Left forelimb (tissue), 1 donor: ENCODE measurements around the gene CKAP2L.

ENCODE experiments used
- DNase-seq: peaks from one replicate; pipeline ENCODE4 v3.0.0-alpha.2; 2018; ENCODE audit warnings: low spot score

CKAP2L gene

GRCh38 chr2:112791693-112792230, 27.4 kb upstream of the CKAP2L start:
- DNase-seq: no peak

GRCh38 chr2:112791019-112791418, 26.6 kb upstream of the CKAP2L start:
- no peak for DNase-seq

GRCh38 chr2:112790305-112790704, 25.9 kb upstream of the CKAP2L start:
- no peak for DNase-seq

- DNase-seq: no peak
These were observed 24.8 kb upstream of the CKAP2L start for GRCh38 chr2:112789186-112789585.

- DNase-seq: no peak
These were observed 24.2 kb upstream of the CKAP2L start for GRCh38 chr2:112788653-112789052.

DNA sequence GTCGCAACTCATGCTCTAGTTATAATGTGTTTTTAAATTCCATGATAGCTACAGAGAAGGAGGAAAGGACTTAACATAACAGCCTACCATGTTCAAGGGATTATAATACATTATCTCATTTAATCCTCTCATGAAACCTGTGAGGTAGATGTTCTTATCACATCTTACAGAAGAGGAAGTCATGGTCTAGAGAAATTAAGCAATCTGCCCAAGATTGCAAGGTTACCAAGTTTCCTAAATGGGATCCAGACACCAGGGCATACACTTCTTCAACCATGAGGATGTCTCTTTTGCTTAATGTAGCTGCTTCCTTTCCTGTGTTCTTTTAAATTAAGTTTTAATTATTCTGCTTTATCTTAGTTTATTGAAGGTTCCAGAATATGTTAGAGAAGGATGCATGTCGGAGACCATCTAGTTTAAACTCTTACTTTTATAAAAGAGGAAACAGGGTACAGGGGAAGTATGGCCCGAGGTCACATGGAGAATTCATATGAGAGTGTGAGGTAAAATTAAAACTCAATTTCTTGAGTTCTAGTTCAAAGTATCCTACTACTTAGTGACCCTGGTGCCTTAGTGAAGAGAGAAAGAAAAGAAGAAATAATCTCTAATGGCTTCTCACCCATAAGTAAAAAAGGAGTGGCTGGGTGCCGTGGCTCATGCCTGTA, 23.5 kb upstream of the CKAP2L start:
- no peak for DNase-seq

GRCh38 chr2:112787294-112787693, 22.9 kb upstream of the CKAP2L start:
- DNase-seq: no peak

DNA sequence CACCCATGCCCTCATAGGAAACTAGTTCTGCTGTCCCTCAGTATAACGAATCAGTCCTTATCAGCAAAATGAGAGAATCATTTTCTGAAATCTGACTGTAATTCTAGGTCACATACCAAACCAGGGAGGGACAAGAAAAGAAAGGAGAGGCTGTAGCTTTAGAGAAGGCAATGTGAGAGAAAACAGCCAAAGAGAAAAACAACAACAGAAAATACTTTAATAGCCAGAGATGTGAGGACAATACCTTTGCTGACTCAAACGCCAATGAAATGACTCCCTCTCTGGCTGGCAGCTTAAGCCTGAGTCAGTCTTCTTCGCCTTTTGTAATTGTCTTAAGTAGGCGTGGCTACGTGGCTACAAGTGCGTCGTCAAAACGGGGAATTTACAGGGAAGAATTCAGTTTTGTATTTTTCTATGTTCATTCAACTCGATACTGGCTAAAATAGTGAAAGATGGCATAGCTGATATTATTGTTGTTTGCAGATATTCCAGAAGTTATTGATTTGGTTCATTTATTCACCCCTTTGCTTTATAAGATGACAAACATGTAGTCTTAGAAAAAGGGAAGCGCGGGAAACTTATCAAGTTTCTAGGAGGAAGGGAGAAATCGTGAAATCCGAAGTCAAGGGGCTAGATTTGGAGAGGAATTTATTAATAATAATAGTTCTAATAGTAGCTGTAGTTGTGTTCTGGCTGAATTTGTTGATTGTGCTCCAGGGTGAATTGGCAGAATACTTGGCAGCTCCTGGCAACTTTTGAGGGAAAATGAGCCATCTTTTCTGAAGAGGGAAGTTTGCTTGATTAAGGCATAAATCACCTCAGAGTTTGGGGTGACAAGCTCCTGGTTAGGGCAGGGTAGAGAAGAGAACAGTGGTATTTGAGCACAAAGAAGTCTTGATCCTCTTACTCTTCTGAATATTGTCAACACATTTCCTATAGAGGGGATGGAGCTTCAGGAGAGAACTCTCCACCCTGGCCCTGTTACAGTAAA, 20.1 kb upstream of the CKAP2L start, which contains the start of gene IL1A:
Gene IL1A (minus strand): TSS at position 295 of the 991 bp plus-strand sequence. CDS start 723 bp downstream, outside the sequence.
- no peak for DNase-seq

DNA sequence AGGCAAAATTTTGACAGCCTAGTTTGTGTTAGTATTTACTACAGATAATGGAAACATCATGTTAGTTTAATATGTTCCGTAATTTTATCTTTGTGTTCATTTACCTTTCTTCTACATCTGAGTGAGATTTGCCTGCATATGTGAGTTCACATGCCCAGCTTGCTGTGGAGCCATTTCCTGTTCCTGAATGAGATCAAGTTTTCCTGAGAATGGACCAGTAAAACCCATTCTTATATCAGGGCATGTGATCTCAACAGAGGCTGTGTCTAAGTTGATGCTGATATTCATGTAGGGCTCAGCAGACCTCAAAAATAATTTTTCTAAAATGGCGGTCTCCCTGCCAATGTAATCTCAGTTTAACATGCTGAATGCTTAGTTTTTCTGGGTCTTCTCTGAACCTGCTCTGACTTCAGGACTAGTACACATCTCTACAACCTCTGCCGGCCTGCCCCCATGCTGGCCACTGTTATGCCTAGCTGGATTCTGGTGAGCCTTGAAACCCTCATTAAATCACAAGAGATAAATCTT, 18.8 kb upstream of the CKAP2L start:
- no peak for DNase-seq

- no peak for DNase-seq
These were observed 17.9 kb upstream of the CKAP2L start for GRCh38 chr2:112782234-112782799.

GRCh38 chr2:112779598-112779997, 15.2 kb upstream of the CKAP2L start:
- no peak for DNase-seq

GRCh38 chr2:112777036-112777435, 12.6 kb upstream of the CKAP2L start:
- no peak for DNase-seq

DNA sequence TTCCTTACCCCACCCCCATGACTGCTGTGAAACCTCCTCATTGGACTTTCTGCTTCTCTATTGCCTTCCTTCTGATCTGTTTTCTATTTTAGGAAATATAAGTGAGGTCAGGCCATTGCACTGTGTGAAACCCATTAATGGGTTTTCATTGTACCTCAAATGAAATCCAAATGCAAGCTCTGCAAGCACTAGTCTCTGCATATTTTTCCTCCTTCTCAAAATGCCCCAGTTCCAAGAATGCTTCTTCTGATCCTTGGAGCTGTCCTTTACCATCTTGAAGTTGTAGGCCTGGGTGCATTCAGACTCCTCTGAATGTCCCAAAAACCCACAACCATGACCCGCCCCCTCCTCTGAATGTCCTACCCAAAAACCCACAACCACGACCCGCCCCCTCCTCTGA, 11.7 kb upstream of the CKAP2L start:
- DNase-seq: no peak

DNA sequence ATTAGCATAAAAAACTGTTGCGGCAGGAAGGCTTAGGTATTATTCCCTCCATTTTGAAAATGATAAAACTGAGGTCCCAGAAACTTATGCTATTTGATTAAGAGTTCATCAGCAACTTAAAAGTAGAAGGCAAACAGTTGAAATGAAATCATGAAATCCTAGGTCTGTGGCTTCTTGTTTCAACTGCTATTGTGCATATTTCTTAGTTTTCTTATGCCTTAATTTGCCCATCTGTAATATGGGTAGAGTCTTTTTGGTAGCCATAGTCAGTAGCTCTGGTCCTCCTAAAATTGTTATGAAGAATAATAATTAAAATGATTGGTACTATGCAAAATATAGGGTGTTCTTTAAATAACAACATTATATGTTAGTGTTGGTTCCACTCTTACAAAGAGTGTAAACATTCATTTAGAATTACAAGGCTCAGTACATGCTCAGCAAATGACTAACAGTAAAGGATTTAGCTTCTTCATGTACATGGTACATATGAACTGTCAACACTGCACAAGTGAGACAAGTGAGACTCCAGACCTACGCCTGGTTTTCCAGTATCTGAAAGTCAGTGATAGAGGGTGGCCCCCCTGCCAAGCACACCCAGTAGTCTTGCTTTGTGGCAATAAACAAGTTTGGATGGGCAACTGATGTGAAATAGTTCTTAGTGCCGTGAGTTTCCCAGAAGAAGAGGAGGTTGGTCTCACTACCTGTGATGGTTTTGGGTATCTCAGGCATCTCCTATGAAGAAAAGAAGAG, 10.3 kb upstream of the CKAP2L start:
- DNase-seq: no peak

DNA sequence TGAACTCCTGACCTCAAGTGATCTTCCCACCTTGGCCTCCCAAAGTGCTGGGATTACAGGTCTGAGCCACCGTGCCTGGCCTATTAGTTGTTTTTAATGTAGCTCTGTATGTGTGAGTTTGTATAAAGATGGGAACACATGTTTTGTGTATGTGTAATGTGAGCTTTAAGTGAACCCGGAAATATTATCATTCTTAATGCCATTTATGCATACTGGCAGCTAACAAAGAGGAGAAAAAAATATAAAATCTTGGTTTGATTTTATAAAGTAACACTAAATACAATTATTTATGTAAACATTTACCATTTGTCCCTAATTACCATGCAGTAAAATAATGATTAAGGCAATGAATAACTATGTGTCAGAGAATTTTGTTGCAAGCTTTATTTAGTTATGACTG, 9.1 kb upstream of the CKAP2L start:
- DNase-seq: no peak

GRCh38 chr2:112772911-112773475, 8.6 kb upstream of the CKAP2L start:
- no peak for DNase-seq

- no peak for DNase-seq
These were observed 7.9 kb upstream of the CKAP2L start for GRCh38 chr2:112772322-112772721.

DNA sequence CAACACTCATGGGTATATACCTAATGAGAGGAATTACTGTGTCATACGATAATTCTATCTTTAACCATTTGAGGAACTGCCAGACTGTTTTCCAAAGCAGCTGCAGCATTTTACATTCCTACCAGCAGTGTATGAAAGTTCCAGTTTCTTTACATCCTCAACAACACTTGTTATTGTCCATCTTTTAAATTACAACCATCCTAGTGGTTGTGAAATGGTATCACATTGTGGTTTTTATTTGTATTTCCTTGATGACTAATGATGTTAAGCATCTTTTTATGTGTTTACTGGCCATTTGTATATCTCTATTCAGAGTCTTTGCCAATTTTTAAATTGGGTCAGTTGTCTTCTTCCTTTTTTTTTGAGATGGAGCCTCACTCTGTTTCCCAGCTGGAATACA, 4.0 kb upstream of the CKAP2L start:
- no peak for DNase-seq

DNA sequence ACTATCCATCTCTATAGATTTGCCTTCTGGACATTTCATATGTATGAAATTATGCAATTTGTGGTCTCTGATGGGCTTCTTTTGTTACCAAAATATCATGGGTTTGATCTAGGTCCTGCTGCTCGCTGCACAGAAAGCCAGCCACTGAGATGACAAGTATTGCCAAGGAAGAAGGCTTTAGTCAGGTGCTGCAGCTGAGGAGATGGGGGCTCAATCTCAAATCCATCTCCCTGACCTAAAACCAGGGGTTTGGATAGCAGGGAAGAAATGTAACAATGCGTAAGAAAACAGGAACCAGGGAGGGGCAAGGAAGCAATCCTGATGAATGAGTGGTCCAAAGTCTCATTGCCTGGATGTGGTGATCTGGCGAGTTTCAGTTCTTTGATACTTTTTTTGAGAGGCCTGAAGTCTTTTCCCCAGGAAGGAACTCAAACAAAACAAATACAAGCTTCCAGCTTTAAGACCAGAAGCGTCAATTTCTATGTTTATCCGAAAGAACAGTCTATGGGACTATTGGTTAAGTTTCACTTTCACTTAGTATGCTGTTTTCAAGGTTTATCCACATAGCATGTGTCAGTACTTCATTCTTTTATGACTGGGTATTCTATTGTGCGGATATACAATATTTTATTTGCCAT, 3.4 kb upstream of the CKAP2L start:
- no peak for DNase-seq

DNA sequence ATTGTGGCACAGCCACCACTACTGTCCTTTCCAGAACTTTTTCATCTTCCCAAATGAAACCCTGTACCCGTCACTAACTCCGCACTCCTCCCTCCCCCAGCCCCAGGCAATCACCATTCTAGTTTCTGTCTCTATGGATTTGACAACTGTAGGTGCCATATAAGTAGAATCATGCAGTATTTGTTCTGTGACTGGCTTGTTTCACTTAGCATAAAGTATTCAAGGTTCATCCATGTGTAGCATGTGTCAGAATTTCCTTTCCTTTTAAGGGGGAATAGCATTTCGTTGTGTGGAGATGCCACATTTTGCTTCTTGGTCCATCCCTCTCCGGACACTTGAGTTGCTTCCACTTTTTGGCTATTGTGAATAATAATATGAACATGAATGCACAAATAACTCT, 842 bp upstream of the CKAP2L start:
- no peak for DNase-seq

DNA sequence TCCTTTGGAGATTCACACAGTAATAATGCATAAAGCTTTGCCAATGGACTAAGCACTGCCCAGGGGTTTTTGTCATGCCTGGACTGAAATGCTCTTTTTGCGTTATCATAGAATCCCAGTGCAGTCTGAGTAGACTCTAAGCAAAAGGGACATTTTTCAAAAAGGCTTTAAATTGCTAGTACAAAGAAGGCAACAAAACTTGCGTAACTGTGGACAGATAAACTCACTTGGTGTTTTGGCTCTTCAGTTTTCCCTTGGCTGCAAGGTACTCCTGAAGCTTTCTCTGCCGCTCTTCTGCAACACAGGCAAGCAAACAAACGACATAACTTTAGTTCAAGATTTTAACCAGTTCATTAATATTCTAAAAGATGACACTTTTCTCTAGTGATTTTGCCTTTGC, 2.1 kb downstream of the CKAP2L start:
- no peak for DNase-seq
